Transverse colon (tissue), 4 donors: ENCODE measurements around the gene FTCDNL1.

Experiments used
- CTCF ChIP-seq, 5 experiments: fragments of 200-600 bp in 3 of 5; fragments of 450-650 bp in 2 of 5; sonication (generic) in 3 of 5; IDR thresholded peaks; 1 replicate in 2 of 5; 2 replicates in 3 of 5; pipeline ENCODE4 v1.5.1; 2016 to 2017; ENCODE audit warnings: antibody characterized with exemption in 5 of 5, inconsistent platforms in 3 of 5, mild to moderate bottlenecking in 2 of 5, moderate library complexity in 1 of 5
- POLR2A ChIP-seq: fragments of 450-650 bp; IDR thresholded peaks from one replicate; pipeline ENCODE4 v1.6.1; 2016; ENCODE audit warnings: antibody characterized with exemption, mild to moderate bottlenecking, moderate library complexity
- POLR2AphosphoS5 ChIP-seq, 3 donors: sonication (generic); formaldehyde crosslinking; IDR thresholded peaks; one replicate each; pipeline ENCODE4 v1.6.1; 2016; ENCODE audit warnings: antibody characterized with exemption in 3 of 3

- TF ChIP-seq CTCF (IDR thresholded peaks at IDR 0.05) = no peak
- no peak for TF ChIP-seq POLR2A
- no peak for TF ChIP-seq POLR2AphosphoS5 (IDR thresholded peaks at IDR 0.05)
Observed at GRCh38 chr2:199862788-199863187, 11.8 kb upstream of the FTCDNL1 start.
